Adrenal gland (tissue), 5 donors: ENCODE results near the gene CIB4.

Experiments used
- POLR2A ChIP-seq, 2 donors: fragments of 450-650 bp; IDR thresholded peaks; one replicate each; pipeline ENCODE4 v1.6.1; 2017; ENCODE audit warnings: antibody characterized with exemption in 2 of 2, mild to moderate bottlenecking in 2 of 2, moderate library complexity in 1 of 2
- TF ChIP-seq, protein P1 (sequence below), 6 experiments: fragments of 450-650 bp in 4 of 6; fragments of 200-600 bp in 2 of 6; sonication (generic) in 1 of 6; IDR thresholded peaks; 1 replicate in 5 of 6; 2 replicates in 1 of 6; pipeline versions ENCODE4 v1.5.1 to v1.8.0; 2016 to 2021; ENCODE audit warnings: antibody characterized with exemption in 6 of 6, mild to moderate bottlenecking in 2 of 6, moderate library complexity in 1 of 6
- donor health status: DM: no; HTN: no; CAD: no.

- TF ChIP-seq, protein P1, sequence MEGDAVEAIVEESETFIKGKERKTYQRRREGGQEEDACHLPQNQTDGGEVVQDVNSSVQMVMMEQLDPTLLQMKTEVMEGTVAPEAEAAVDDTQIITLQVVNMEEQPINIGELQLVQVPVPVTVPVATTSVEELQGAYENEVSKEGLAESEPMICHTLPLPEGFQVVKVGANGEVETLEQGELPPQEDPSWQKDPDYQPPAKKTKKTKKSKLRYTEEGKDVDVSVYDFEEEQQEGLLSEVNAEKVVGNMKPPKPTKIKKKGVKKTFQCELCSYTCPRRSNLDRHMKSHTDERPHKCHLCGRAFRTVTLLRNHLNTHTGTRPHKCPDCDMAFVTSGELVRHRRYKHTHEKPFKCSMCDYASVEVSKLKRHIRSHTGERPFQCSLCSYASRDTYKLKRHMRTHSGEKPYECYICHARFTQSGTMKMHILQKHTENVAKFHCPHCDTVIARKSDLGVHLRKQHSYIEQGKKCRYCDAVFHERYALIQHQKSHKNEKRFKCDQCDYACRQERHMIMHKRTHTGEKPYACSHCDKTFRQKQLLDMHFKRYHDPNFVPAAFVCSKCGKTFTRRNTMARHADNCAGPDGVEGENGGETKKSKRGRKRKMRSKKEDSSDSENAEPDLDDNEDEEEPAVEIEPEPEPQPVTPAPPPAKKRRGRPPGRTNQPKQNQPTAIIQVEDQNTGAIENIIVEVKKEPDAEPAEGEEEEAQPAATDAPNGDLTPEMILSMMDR (IDR thresholded peaks at IDR 0.05): no peak
- no peak for TF ChIP-seq POLR2A (IDR thresholded peaks at IDR 0.05)
Observed at GRCh38 chr2:26679867-26680266, 38.7 kb upstream of the CIB4 start.
